HG02840 (cell line): ENCODE results near the gene GATB.

Experiments used
- ATAC-seq: cut with Tn5 transposase; IDR thresholded peaks from one replicate; pipeline ENCODE4 v1.9.1; 2021; ENCODE audit warnings: mild to moderate bottlenecking, moderate library complexity, moderate number of reproducible peaks; ENCODE audit not compliant: unreplicated experiment, low FRiP score

GATB gene

DNA sequence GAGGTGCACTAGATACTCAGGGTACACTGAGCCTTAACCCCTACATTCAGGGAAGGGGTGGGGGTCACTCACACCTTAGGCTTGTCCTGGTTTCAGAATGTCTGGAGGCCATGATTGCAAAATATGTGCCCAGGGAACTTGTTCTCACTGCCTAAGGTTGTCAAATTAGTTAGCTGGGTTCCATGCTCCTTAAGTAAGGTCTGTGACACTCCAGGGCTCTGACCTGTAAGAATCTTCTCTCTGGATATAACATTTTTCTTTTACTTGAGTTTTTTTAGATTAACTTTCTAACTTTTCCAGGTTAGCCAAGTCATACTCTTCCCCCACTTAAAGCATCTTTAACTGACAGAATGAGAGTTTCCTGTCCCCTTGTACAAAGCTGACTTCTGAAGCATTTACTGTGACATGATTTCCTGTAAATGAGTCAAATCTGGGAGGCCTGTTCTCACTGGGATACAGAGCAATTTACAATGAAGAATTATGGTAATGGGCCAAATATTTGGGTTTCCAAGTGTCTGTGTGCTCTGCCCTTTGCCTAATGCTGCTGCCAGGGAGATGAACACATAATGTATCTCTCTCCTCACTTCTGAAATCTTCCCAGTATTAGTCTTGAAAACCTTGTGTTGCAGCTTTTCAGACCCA is 101.7 kb downstream of the GATB start:
- ATAC-seq: no peak

DNA sequence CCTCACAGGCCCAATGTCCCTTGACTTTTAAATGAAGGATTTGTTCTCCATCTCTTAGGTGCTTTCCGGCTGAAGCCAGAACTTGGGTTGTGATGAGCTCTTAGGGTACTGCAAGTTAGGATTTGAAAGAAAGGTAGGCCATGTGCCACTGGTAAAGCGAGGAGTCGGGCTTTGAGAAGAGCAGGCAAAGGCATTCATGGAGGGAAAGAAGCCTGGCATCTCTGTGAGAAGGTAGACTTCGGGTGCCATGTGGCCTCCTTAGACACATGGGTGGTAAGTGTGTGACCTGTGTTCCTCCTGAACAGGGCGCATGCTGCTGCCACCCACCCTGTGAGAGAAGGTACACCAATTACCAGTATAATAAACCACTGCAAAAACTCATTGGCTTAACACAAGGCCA is 102.9 kb downstream of the GATB start:
- no peak for ATAC-seq

GRCh38 chr4:151656058-151656457 is 104.7 kb downstream of the GATB start:
- ATAC-seq: no peak

DNA sequence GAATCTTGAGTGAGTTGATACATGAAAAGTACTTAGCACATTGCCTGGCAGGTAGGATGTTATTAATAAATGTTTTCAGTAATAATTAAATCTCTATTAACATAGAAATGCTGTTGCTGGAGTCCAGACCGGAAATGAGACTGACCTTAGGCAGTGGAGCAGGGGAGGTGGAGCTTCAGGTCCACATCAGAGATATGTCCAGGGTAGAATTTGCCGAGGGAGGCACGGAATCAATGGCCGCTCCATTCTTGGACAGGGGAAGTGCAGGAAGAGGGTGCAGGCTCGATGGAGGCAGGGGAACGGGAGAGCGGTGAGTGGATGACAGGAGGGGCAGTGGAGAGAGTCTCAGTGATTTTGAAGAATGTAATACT is 107.3 kb downstream of the GATB start:
- no peak for ATAC-seq

DNA sequence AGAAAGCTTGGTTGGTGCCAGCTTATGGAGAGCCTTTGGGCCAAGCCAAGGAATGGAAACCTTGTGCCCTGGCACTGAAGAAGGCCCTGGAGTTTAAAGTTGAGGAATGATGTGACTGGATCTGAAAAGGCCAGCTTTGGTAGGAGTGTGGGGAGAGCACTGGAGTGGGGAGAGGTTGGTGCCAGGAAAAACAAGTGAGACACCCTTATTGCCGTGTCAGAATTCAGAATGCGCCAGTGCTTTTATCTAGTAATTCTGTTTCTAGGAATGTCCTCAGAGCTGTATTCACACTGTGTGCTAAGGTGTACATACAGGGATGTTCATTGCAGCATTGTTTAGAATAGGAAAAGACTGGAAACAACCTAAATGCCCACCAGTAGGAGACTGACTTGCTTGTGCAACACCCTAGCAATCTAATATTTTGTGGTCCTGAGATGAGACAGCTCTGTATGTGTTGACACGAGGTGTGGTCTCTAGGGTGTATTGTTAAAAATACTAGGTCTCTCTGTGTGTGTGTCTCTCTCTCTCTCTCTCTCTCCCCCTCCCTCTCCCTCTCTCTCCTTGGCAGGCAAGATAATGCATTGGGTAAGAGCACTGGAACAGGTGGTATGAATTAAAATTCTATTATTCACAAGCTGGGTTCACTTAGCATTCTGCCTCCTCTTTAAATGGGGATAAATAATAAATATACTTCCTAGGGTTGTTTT is 107.8 kb downstream of the GATB start:
- no peak for ATAC-seq

DNA sequence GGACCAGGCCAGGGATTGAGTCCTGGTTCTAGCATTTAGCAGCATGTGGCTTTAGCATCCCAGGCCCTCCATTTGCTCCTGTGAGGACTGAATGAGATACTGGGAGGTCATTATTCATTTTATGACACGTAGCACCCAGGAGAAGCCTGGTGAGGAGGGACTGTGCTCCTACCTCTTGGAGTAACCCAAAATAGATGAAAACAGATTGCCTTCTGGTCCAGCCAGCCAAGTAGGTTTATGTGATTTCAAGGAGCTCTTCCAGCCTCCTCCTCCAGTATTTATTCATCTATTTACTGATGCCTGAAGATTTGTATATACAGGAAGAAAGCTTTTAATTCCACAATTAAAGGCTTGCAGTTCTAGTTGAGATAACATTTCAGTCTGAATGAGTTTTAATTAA is 109.3 kb downstream of the GATB start:
- ATAC-seq: no peak

DNA sequence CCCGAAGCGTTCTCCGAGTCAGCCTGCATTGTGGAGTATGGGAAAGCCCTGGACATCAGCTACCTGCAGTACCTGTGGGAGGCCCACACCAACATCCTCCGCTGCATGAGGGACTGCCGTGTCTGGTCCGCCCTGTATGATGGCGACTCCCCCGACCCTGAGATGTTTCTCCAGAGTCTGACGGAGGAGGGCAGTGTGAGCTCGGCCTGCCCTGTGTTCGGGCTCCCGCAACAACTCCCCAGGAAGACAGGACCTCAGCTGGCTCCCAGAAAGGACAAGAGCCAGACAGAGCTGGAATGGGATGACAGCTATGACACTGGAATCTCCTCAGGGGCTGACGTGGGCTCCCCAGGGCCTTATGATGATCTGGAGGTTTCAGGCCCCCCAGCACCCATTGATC is 111.3 kb downstream of the GATB start:
- ATAC-seq: no peak

GRCh38 chr4:151646322-151646721 is 114.5 kb downstream of the GATB start:
- no peak for ATAC-seq

GRCh38 chr4:151644622-151645021 is 116.2 kb downstream of the GATB start:
- no peak for ATAC-seq

DNA sequence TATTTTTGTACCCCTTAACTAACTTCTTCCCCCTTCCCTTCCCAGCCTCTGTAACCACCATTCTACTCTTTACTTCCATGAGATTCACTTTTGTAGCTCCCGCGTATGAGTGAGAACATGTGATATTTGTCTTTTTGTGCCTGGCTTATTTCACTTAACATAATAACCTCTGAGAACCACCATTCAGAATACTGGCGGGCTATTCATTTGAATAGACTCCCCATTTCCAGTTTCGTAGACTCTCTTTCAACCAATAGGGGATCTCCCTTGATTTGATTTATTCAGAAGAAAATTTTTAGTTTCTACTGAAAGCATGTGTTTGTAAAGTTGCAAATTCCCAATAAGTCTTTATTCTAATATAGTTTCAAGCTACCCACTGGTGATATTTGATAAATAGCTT is 117.2 kb downstream of the GATB start:
- ATAC-seq: no peak

DNA sequence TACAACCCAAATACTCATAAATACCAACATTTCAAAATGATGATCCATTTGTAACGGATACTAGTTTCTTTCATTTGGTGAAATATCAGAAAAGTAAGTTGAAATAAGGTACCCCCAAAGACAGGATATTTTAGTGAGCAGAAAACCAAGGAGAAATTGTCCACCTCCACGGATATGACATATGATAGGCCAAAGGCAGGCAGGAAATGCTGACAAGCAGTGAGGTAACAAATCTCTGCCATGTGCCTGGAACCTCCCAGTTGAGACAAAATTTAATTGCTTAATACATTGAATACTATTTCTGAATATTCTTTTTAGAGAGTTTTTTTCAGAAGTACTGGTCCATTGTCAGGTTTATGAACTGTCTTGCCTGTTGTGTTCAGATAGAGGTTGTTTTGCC is 118.8 kb downstream of the GATB start:
- ATAC-seq: no peak

DNA sequence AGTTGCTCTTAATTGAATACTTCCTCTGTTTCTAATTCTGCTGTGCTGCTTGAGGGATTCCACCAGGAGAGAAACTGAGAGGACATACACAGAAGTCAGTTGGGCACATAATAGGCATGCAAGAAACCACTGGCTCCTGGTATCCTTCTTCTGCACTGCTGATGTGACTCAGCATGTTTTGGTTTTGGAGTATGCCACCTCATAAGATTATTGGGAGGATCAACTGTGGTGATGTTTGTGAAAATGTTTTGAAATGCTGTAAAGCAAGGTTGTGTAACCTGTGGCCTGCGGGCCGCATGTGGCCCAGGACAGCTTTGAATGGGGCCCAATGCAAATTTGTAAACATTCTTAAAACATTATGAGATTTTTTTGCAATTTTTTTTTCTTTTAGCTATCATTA is 119.6 kb downstream of the GATB start:
- no peak for ATAC-seq

GRCh38 chr4:151640381-151640780 is 120.4 kb downstream of the GATB start:
- ATAC-seq: no peak

DNA sequence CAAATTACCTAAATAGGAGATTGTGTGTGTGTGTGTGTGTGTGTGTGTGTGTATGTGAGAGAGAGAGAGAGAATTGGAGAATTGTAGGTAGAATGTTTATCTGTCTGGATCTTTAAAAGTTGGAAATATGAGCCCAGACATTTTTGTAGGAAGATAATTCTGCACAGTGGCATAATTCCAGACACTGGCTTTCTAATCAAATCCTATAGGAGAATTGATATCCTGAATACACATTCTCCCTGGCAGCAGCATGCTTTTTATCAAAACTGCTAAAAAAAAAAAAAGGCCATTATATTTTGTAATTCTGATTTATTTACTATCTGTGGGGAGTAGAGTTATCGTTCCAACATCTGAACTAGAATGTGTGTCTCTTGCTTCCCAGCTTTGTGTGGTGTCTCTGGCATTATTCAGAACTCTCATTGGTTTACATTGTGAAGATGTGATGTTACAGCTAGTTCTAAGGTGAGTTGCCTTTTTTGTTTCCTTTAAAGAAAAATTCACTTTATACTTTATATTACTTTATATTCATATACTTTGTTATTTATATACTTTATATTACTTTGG is 122.4 kb downstream of the GATB start:
- ATAC-seq: no peak

- ATAC-seq: no peak
These were observed 129.5 kb downstream of the GATB start for GRCh38 chr4:151631349-151631748.

DNA sequence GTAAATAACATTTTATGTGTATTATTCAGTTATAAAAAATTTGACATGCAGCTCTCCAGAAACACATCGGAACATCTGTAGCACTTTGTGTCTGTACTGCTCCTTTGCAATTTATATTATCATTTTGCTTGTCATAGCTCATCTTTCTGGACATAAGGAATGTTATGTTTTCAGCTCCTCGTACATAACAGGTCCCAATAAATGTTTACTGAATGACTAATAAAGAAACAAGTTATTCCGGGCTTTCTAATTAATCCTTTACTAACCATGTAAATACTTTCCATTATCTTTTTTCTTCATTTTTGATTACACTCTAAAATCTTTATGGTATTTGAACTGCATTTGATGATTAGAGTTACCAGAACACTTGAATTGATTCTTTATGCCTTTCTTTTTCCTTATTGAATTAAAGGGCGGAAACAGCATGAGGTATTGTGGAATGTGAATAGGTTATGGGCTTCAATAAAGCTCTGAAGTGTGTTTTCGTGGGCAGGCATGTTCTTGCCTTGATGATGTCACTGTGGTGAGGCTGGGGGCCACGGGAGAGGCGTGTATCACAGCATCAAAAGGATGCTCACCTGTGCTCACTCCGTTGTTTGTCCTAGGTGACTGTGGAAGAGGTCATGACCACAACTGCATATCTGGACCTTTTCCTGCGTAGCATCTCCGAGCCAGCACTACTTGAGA is 131.6 kb downstream of the GATB start:
- ATAC-seq: no peak

DNA sequence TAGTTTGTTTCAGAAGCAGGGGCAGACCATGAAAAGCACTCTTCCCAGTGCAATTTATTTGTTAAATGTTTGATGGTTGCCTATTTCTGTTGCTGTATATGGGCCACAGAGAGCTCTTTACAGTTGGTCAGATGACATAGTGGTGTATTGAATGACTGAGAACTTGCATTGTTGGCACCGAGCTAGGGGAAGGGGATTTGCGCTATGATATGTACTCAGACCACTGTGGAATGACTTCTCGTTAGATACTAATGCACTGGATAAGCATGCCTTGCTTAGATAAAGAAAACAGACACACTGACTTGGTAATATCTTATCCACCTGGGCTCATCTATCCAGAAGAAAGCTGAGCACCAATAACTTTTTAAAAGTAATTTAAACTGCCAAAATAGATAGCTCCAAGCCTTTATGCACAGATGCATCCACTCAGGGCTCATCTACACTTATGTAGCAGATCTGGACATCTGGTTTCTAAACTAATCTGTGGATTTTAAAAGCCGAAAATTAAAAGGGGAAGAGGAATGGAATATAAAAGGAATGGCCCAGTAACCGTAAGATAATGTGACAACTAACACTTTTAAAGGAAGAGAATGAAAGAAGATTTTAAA is 132.7 kb downstream of the GATB start:
- no peak for ATAC-seq

DNA sequence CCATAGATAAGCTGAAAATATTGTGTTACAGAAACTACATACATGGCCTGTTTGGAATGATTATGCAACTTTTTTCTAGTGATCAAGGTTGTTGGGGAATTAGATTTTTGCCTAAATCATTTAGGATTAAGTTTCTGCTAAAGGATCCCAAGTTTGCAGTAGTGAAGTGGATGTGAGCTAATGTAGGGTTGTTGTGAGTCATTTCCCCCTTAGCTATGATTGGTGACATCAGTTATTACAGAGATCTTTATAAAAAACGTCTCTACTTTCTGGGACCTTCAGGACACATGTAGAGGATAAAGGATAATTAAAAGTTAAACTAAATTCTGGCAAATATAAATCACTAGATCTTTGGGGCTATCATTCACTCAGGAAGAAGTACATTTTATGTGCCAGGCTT is 133.3 kb downstream of the GATB start:
- ATAC-seq: no peak

DNA sequence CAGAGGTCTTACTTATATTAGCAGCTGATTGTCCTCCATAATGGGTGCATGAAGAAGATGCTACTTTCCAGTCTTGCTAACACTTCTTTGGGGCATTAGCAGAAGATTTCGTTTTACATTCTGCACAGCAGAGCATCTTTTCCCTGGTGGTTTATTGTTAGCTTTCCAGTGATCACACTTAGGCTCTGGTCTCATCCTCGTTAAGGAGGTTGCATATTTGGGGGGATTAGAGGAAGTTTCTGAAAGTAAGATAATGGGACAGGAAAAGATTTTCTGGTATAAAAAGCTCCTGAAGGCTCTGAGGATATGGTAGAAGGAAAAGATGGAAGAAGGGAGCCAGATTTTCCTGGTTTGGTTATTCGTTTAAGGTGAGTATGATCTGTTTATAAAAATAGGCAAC is 134.1 kb downstream of the GATB start:
- ATAC-seq: no peak

DNA sequence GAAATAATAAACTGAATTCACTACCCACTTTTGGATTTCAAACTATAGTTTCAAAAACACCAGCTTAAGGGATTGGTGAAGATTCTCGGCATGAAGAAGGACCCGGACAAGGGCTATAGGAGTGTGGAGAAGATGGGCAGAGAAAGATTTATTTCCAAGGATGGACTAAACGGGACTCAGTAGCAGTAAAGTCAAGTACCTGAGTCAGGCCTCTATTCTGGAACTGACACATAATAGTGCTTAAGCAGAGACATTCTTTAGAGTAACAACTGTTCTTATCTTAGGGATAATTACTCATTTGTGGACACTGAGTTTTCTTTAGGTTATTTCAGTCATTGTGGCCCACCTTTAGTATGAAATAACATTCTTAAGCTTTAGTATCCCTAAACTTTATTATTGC is 134.6 kb downstream of the GATB start:
- ATAC-seq: no peak
